ENCODE results near the gene CCDC60.

The CCDC60 gene

GRCh38 chr12:119589097-119589496 lies 254.6 kb downstream of the CCDC60 start:
- H3K27me3 Mint-ChIP-seq, result peaks cover 17% of the 10 kb centered on the region
- no peak overlapping the region for H3K4me3 Mint-ChIP-seq
- DNase-seq (ENCODE audit: low spot score in 2 of 2) (no peak), ATAC-seq (ENCODE audit: low read depth) (no peak)
- no peak overlapping the region for H3K27ac Mint-ChIP-seq
- no peaks in the 10 kb centered on the region for H3K9me3 Mint-ChIP-seq
- no peaks in the 10 kb centered on the region for H3K36me3 Mint-ChIP-seq
- peaks cover 5% of the 10 kb centered on the region for H3K4me1 Mint-ChIP-seq

GRCh38 chr12:119589634-119590033 lies 255.1 kb downstream of the CCDC60 start:
- no peaks in the 10 kb centered on the region for H3K9me3 Mint-ChIP-seq
- ATAC-seq (ENCODE audit: low read depth) (no peak), DNase-seq (ENCODE audit: low spot score in 2 of 2) (no peak)
- peaks cover 22% of the 10 kb centered on the region for H3K27me3 Mint-ChIP-seq
- H3K27ac Mint-ChIP-seq, result no peak overlapping the region
- H3K36me3 Mint-ChIP-seq, result no peaks in the 10 kb centered on the region
- no peak overlapping the region for H3K4me3 Mint-ChIP-seq
- peaks cover 7% of the 10 kb centered on the region for H3K4me1 Mint-ChIP-seq

All from memory B cell (primary cell).